ENCODE data around the gene PARD6B.

- TF ChIP-seq CTCF (conservative IDR thresholded peaks at IDR 0.05; ENCODE audit: low read length), result no peak
- TF ChIP-seq EZH2phosphoT487 (IDR thresholded peaks at IDR 0.05; ENCODE audit: borderline replicate concordance, low read depth, low read length), result no peak
Observed at GRCh38 chr20:50727792-50728485, 3.4 kb upstream of the PARD6B start.
